Measurements from ENCODE around the gene HOXC5.
A peak's percentile ranks its signal among the peaks of the same experiment; 100 is the strongest.

HOXC5 gene

GRCh38 chr12:54006559-54007220 is 26.2 kb upstream of the HOXC5 start:
- DNase-seq (ENCODE audit: low read depth in 4 of 4, low spot score in 1 of 4) = no peak

- no peak for DNase-seq (ENCODE audit: low read depth in 4 of 4, low spot score in 1 of 4)
These were observed 25.2 kb upstream of the HOXC5 start for GRCh38 chr12:54007538-54008259.

- DNase-seq (ENCODE audit: low read depth in 4 of 4, low spot score in 1 of 4) = no peak
These were observed 24.6 kb upstream of the HOXC5 start for GRCh38 chr12:54008260-54008552.

GRCh38 chr12:54009171-54010052 is 23.4 kb upstream of the HOXC5 start:
- no peak for DNase-seq (ENCODE audit: low read depth in 4 of 4, low spot score in 1 of 4)

- DNase-seq (ENCODE audit: low read depth in 4 of 4, low spot score in 1 of 4) = no peak
These were observed 22.5 kb upstream of the HOXC5 start for GRCh38 chr12:54010053-54010971.

DNA sequence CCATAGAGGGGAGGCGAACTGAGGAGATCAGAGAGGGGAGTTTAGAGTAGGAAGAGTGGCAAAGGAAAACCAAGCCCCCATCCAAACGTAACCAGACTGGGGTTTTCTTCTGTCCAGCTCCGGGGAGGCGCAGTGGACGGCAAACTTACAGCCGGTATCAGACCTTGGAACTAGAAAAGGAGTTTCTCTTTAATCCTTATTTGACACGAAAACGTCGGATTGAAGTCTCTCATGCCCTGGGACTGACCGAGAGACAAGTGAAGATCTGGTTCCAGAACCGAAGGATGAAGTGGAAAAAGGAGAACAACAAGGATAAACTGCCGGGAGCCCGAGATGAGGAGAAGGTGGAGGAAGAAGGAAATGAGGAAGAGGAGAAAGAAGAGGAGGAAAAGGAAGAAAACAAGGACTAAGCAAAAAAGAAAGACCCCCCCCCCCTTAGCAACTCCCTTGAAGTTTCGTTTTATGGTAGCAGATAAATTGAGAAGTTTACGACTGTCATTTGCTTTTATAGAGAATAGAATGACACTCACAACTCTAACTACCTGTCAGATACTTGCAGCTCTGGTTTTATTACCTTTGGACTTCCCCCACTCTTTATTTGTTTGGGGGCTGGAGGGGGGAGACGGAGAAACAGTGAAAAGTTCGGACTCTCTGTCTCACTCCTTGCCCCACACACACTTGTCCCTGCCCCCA is 21.7 kb upstream of the HOXC5 start:
- no peak for DNase-seq (ENCODE audit: low read depth in 4 of 4, low spot score in 1 of 4)

DNA sequence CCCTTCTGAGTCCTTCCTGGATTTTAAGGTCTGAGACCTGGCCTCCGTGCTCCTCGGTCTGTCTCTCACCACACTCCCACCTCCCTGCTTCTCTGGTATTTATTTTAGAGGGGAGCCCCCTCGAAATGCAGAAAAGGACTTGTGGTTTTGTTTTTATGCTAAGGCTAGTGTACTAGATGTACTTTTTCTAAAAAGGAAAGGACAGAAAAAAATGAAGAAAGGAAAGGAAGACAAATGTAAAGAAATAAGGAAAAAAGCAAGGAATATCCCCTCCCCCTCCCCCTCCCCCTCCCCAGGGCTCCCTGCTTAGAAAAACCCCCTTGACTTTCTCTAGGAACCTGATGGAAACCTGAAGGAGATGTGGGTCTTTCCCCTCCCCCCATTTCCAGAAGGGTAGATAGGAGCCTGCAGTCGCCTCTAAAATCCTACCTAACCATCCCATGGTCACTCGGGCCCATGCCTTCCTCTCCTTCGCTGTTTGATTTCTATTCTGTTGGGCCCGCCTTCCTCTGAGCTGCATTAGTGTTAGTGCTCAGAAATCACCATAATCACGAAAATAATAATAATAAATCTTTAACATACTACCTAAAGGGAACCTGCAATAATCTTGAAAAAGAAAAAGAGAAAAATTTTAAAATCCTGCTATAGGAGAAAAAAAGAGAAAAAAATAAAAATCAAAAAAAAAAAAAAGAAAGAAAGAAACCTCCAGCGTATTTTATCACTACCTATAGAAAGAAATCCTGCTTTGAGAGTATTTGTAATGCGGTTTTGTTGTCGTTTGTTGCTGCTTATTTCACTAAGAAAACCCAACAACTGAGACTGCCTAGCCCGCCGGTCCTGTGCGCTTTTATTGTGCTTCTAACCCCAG is 21.0 kb upstream of the HOXC5 start:
- no peak for DNase-seq (ENCODE audit: low read depth in 4 of 4, low spot score in 1 of 4)

DNA sequence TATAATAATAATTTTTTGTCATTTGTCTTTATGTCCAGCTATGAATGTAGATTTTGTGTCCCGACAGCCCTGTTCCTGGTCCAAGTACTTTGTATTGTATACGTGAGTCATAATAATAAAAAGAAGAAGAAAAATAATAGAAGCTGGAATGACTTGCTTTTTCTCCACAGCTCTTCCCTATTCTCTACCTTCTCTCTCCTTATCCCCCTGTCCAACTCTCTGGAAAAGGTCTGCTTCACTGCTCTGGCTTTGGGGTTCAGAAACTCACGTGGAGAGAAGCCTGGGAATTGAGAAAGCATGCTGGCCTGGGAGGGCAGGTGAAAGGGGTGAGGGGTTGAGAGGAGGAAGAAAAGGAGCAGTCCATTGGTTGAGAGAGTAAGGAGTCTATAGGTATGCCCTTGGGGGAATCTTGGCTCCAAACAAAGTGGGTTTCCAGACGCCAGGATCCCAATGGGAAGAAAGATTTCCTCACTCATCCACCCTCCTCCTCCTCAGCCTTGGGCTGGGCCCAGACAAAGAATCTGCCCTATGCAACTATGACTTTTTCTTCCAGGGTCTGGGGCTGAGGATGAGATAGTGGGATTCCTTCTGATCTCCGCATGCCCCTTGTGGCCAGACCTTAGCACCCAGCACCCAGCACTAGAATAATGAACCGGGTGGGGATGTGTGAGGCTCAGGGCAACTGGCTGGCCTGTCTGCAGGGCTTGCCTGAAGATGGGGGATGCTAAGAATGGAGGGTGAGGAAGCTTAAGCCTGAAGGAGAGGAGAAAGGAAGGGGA is 20.0 kb upstream of the HOXC5 start:
- no peak for DNase-seq (ENCODE audit: low read depth in 4 of 4, low spot score in 1 of 4)

DNA sequence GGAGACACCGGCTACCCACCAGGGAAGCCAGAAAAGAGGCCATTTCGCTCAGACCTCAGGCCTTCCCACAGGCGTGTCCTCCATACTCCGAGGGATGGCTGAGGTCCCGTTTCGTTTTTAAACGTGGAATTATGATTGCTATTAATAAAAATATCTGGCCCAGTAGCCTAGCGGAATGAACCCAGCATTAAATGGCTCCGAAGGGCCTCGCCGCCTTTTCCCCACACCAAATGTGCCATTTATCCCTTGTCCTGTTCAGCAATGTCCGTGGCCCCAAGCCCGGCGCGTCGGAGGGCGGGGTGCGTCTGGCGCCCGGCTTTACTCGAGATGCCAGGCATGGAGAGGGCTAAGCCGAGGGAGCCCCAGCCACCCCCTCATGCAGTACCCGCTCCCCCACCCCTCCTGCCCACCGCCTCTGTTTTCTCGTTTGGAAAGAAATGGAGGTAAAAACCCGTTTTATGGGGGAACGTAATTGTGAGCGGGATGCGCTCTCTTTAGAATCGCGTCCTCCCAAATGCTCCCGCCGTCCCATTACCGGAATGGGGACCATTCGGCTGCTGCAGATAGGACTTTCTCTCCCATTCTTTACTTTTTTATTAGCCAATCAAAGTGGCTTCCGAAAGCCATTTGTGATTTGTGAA is 18.4 kb upstream of the HOXC5 start:
- no peak for DNase-seq (ENCODE audit: low read depth in 4 of 4, low spot score in 1 of 4)

- DNase-seq (ENCODE audit: low read depth in 4 of 4, low spot score in 1 of 4) = no peak
These were observed 17.6 kb upstream of the HOXC5 start for GRCh38 chr12:54015018-54015931.

- no peak for DNase-seq (ENCODE audit: low read depth in 4 of 4, low spot score in 1 of 4)
These were observed 16.8 kb upstream of the HOXC5 start for GRCh38 chr12:54016051-54016450.

DNA sequence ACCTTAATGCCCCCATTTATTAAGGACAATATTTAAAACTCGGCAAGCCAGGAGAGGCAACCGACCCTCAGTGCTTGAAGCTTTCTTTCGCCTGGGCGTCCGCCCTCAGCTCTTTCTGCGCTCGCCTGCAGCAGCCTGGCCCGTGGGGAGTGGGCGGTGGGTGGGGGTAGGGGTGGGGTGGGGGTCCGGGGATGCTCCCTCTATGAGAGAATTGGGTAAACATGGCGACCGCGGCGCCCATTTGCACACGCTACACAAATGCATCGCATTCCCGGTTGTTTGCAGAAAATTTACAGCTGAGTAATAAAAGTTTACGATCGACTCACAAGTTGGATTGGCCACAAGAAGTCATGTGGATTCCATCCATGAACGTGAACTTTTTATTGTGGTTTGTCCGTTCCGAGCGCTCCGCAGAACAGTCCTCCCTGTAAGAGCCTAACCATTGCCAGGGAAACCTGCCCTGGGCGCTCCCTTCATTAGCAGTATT is 16.3 kb upstream of the HOXC5 start:
- DNase-seq (ENCODE audit: low read depth in 4 of 4, low spot score in 1 of 4) = no peak

- DNase-seq (ENCODE audit: low read depth in 4 of 4, low spot score in 1 of 4) = no peak
These were observed 15.6 kb upstream of the HOXC5 start for GRCh38 chr12:54017027-54017788.

- peak in 3 of 4 experiments; percentile 36 to 60 (median 46) for DNase-seq (ENCODE audit: low read depth in 4 of 4, low spot score in 1 of 4)
These were observed 14.9 kb upstream of the HOXC5 start for GRCh38 chr12:54017878-54018467.

- DNase-seq (ENCODE audit: low read depth in 4 of 4, low spot score in 1 of 4) = no peak
These were observed 14.3 kb upstream of the HOXC5 start for GRCh38 chr12:54018468-54018984.
